NCI-H1436 (cell line): ENCODE measurements around the gene EIF3K.

ENCODE experiments used
- DNase-seq: peaks from one replicate; lab custom pipeline; 2025; lab: John Stamatoyannopoulos, UW

Gene EIF3K

DNA sequence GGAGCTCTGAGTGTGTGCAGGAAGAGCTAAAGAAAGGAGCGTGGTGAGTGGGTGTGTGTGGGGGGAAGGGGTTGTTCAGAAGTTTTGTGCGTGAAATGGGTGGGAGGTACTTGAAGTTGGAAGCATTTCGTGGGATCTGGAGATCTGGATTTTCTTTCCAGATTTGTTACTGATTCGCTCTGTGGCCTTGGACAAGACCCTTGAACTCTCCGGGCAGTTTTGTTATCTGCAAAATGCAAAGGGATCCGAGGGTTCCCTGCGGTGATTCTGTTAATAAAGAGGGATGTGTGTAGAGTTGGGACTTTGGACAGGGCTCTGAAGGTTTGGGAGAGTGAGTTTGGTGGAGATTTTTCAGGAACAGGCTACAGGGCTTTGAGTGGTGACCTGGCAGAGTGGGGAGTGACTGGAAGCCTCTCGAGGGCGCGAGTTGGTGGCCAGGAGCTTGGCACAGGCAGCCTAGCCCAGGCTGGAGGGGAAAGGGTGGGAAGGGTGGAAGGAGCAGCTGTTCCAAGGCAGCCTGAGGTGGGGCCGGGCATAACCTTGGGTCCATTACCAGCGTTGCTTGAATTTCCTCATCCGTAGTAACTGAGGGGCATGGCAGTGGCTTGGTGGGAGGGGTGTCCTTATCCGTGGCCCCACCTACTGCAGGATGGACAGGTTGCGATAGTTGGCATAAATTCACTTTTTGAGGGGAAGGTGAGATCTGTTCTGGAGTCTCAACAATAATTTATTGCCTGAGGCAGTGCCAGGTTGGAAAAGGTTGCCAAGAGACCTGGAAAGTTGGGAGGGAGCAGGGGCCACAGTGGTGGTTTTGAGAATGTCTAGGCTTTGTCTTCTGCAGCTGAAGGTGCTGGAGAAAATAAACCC lies 30.6 kb downstream of the EIF3K start:
- DNase-seq = no peak

- DNase-seq = no peak
Measured at GRCh38 chr19:38650172-38650775, 31.3 kb downstream of the EIF3K start.

DNA sequence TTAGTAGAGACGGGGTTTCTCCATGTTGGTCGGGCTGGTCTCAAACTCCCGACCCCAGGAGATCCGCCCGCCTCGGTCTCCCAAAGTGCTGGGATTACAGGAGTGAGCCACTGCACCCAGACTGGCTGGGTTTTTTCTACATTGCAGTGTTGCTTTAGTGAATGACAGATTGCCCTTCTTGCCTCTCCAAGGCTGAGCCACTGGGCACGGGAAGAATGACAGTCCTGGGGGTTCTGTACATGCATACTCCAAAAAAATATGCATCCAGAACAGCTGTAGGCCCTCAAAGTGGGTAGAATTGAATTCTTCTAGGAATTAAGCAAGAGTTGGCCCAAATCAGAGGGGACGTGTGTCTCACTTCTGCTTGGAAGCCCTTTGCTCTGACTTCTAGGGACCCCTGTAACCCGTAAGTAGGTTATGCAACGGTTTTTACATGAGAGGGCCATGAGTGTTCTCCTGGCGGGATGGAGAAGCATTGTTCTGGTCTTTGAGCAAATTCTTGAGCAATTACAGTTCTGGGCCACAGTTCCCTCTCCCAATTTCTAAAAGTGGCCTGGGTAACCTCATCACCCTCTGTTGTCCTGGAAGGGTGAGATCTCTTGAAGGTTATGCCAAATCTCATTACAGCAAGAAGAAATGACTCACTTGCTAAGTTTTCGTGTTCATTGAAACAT lies 32.1 kb downstream of the EIF3K start:
- DNase-seq = no peak

- DNase-seq = no peak
Measured at GRCh38 chr19:38653028-38653571, 34.1 kb downstream of the EIF3K start.

DNA sequence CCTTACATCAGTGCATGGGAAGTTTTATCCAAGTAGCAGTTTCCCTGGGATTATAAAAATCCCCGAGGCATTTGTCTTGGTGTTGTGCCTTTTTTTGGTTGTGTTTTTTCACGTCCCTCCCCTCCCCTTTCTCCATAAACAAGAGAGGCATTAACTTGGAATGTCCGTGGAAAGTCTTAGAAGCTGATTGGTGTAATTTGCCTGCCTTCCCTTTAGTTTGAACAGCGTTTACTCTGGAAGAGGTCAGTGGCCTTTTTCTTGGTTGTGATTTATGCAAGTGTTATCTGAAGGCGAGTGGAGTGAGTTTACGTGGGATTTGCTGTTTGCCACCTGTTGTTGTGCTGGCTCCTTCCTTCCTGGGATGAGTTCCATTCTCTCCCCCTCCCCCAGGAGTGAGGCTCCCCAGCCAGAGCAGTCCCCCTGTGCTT lies 35.7 kb downstream of the EIF3K start:
- no peak for DNase-seq

- no peak for DNase-seq
Measured at GRCh38 chr19:38655148-38655824, 36.3 kb downstream of the EIF3K start.

DNA sequence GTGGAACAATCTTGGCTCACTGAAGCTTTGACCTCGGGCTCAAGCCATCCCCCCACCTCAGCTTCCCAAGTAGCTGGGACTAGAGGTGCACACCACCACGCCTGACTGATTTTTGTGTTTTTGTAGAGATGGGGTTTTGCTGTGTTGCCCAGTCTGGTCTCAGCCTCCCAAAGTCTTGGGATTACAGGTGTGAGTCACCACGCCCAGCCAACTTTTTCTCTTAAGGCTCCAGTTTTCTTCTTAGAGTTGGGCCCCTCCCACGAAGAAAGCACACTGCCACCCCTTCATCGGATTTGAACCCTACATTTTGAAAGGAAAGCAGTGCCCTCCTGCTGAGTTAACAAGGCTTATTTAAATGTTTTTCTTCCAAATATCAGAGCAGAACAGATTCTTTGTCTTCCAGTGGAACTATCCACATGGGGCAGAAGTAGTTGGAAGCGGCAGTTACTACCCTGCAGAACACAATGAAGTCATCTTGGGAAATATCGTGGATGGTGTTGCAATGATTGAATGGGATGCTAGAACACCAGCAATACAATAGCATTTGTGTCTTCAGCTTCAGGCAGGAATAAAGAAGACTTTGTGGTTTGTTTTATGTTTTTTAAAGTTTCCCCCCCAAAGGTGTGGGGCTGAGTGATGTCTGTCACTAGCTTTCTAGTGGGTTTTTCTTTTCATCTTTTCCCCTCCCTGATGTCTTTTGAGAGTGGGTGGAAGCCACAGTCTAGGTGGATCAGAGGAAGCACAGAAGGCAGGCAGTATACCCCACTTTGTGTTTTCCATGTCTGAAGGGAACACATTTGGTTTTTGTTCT lies 37.4 kb downstream of the EIF3K start:
- no peak for DNase-seq

DNA sequence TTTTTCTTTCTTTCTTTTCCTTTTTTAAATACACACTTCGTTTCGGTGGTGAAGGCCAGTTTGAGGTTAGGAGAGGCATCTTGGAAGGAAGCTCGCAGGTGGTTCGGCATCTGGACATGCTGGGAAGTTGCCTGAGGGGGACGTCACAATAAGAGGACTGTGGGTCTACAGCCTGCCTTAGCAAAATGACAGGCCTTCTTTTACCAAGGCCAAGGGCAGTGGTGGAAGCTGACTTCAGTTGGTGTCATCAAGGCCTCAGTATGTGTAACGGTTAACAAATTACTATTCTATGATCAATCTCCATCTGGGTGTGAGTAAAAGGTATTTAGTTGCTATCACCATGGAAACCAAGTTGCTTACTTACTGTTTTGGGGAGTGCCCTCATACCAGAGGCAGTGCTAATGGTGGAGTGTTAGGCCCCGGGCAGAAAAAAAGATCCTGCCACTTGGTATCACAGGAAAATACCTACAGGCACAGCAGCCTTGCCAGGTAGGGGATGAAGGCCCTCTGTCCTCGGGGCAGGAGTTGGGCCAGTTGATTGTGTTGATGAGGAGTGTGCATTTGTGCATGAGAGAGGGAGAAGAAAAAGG lies 38.7 kb downstream of the EIF3K start:
- no peak for DNase-seq

DNA sequence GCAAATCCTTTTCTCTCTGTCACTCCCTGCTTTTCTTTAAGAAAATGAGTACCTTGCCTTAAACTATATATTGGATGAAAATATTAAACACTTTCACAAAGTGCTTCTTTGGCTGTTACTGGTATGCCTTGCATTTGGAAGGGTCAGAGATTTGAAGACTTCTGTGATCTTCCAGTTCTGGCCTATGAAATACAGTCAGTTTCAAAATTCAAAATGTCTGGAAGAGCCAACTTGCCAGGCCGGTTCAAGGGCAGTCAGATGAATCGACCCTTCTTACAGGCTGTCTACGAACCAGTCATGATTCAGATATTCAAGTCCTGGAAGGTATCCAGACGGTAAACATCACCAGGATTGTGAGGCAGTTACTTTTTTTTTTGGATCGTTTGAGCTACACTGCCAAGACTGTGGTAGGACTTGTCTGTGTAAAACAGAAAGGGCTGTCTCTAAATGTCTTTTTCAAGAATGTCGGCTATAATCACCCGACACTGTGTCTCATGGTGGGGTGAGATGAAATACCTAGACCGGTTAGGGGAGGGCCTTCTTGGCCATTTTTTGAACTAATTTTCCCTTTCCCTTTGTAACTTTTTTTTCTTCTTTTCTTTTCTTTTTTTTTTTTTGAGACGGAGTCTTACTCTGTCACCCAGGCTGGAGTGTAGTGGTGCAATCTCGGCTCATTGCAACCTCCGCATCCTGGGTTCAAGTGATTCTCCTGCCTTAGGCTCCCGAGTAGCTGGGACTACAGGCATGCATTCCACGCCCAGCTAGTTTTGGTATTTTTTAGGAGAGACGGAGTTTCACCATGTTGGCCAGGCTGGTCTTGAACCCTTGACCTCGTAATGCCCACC lies 39.7 kb downstream of the EIF3K start:
- no peak for DNase-seq

DNA sequence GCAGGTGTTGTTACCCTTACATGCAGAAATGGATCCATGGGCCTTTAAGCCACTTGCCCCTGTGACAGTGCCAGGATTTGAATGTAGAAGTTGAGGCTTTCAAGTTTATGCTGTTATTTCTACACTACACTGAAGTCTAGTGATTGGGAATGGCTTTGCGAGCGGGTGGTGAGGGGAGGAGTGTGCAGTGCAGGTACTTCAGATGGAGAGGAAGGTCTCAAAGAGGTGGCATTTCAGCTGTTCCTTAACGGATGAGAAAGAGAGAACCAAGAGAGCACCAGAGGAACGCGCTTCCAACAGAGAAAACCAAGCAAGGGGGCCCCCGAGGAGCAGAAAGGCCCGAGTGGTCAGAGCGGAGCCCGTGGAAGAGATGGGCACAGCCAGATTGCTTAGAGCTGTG lies 41.7 kb downstream of the EIF3K start:
- DNase-seq = no peak

GRCh38 chr19:38661136-38661535 lies 42.1 kb downstream of the EIF3K start:
- DNase-seq = no peak

DNA sequence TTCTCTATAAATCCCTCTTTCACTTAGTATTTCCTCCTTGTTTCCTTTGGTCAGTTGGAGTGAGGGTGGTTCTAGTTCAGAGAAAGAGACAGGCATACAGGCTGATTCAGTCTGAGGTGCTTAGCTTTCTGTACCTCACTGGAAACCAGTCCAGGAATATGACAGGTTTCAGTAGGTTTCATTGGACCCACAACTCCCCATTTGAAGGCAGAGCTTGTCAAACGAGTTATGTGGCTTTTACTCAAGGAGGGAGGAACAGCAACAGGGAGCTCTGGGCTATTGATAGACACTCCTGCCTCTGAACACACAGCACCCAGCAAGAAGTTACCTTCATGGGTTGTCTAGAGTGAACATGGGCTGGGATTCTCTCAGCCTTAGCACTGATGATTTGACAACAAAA lies 43.0 kb downstream of the EIF3K start:
- DNase-seq = no peak

GRCh38 chr19:38662537-38663155 lies 43.7 kb downstream of the EIF3K start:
- no peak for DNase-seq

DNA sequence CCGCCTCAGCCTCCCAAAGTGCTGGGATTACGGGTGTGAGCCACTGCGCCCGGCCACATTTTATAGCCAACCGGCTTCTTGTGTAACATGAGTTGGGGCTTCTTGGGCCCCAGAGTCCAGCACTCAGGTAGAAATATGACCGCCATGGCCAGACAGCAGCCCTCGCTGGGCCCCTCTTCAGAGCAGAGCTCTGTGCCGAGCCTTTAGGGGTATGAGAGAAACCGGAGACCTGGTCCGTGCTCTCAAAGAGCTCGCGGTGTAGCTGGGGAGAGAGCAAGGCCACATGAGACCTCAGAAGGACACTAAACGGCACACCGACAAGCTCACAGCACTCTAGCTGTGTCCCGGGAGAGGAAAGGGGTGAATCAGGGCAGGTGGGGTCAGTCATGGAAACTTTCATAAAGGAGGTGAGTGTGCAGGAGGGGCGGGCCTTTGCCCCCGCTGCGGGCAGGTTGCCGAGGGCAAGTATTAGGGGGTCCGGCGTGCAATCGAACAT lies 44.2 kb downstream of the EIF3K start:
- no peak for DNase-seq

- DNase-seq = no peak
Measured at GRCh38 chr19:38663957-38664502, 45.0 kb downstream of the EIF3K start.

- no peak for DNase-seq
Measured at GRCh38 chr19:38664503-38665211, 45.7 kb downstream of the EIF3K start.

DNA sequence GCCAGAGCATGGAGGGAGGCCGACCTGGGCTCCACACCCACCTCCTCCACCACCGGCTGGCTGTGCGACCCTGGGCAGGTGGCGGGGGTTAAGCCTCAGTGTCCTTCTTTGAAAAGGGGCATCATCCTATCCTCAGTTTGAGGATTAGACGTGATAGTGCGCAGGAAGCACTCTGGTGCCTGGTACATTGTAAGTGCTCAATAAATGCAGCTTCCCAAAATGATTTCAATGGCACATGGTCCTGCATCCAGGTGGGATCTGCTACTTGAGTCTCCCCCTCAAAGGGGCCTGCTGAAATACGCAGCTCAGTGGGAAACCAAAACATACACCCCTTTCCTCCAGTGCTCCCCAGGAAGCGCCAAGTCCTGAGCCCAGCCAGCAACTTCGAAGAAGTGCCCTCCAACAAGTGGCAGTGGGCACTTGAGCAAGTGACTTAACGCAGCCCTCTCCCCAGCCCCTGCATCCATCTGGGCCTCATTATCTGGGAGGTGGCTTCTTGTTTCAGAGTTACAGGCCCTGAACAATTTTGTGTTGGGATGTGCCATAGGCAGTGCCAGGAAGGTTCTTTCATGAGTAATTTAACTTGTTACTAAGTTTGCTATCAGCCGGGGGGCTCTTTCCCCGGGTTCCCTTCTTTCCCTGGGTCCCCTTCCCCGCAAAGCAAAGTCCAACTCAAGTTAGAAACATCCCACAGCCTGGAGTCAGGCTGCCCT lies 46.4 kb downstream of the EIF3K start:
- DNase-seq = no peak
